HG03469 (cell line): Measurements from ENCODE around the gene SCN1A.

ENCODE experiments used
- ATAC-seq: cut with Tn5 transposase; IDR thresholded peaks from one replicate; pipeline ENCODE4 v1.9.1; 2021; ENCODE audit warnings: mild to moderate bottlenecking, moderate library complexity, moderate number of reproducible peaks; ENCODE audit not compliant: unreplicated experiment

The SCN1A gene

DNA sequence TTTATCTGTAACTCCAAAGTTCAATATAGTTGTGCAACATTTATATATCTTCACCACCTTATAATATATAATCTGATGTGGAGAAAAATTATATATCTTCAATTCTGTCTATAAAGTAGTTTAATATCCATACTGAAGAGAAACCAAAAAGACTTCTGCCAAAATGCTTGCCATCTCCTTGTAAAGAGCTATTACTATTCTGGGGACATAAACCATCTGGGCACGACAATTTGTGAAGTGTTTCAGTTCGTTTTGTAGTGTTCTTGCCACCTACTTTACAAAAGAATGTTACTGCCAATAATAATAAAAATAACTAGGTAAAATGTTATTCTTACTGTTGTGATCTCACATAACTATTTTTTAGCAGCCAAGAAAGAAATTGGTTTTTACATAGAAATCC lies 45.1 kb downstream of the SCN1A start:
- no peak for ATAC-seq

DNA sequence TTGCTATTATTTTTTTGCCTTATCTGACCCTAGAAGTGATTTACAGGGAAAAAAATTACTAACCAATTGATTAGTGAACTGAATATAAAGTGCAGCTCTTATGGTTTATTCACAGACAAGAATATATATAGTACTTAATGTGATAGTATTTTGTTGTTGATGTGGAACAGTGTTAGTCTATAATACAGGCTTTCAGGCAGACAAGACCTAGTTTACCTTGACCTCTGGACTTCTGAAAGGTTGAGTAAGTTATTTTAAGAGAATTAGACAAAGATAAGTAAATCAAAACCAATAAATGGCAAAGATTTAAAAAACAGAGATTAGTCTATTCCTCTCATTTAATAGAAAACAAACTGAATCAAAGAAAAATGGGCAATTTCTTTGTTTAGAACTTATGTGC lies 46.0 kb downstream of the SCN1A start:
- ATAC-seq, result no peak

DNA sequence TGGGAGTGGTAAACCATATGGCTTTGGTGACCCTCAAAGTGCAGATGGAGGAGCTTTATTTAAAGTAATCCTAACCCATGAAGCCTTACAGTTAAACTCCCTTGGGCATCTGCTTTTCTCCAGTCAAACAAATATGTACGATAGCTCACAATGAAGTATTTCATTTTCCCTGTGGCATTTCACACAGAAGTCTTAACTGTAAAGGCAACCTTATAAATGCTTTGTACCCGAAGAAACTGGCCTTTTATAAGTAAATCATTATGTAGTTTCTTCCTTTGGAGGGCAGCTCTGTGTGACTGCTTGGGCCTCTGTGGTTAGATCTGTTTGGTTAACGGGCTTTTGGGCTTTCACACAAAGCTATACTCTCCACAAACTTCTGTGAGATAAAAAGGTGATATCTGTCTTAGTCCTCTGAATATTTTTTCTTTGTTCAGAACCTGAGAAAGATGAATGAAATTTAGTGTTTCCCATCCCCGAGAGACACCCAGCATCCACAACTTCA lies 46.6 kb downstream of the SCN1A start:
- no peak for ATAC-seq

DNA sequence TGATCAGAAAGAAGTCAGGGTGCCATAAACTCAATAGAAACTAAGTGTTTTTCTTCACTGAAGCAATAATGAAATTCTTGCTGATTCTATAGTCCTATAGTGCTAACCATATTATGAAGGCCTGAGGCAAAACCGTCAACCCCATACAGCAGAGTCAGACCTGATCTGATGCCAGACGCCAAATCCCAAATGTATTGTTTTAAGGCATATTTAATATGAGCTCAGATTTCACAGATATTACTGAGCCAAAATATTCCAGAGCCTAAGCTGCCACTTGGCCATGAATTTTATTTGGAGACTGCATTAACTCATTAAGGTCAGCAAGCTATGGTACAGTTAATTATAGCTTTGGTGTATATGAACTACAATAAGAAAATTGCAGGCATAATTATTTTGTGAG lies 53.4 kb downstream of the SCN1A start:
- ATAC-seq, result no peak

DNA sequence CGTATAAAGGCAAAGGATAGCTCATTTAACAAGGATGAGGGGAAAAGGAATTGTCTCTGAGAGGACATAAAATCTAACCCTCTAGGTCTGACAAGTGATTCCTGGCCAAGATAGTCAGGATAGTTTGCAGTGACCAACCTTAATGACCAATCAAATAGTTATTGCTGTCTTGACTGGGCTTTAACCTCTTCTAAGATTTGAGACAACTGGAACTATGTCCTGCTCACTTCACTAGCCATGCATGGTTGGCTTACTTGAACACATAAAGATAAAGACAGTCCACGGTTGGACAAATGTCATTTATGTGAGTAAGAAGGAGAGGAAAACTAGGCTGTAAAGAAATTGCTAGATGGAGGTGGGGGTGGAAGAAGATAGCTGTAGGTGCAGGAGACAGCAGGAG lies 53.8 kb downstream of the SCN1A start:
- no peak for ATAC-seq

DNA sequence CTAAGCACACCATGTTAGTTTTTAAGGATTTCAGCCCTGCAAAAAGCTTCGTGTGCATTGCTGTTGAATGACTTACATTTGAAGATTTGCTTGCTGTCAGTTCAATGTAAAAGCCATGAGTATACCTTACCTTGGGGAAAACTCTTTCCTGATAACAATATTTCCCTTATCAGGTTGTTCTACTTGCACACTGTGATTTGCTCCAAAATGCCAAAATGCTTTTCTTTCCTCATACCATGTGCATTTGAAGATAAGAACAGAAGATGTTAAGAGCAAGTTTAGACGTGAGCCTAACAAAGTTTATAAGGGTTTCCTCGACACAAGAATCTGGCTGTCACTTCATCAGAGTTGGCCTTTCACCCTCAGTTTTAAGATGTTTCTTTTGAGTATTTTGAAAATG lies 57.6 kb downstream of the SCN1A start:
- no peak for ATAC-seq

DNA sequence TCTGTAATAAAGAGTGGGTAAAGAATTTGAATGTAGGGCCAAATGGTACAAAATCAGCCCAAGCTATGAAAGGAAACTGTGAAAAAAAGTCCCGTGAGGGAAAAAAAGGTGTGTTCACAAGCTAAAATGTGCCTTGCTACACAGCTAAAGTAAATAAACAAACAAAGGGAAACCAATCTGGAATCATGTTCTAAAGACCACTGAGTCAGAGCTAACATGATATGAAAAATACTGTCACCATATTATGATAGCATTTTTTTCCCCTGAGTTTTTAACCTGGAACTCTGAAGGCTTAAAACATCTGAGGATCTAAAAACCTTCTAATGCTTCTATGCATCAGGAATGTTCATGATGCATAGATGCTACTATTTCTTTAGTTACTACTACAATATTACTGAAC lies 58.8 kb downstream of the SCN1A start:
- no peak for ATAC-seq

DNA sequence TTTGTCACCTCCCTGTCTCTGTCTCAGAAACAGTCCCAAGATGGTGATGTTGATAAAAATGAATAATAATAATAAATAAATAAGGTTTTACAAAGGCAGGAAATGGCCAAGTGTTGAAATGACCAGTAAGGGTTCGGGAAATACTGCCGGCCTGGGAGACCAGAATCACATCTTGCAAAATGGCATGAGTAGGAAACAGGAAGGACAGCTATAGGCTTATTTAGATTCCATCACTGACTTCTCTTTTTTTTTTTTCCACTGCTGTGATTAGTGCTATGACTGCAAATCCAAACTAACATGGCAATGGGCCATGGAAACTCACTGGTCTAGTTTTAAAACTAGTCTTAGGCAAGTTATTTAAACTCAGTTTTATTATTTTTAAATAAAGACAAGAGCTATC lies 60.6 kb downstream of the SCN1A start:
- no peak for ATAC-seq

DNA sequence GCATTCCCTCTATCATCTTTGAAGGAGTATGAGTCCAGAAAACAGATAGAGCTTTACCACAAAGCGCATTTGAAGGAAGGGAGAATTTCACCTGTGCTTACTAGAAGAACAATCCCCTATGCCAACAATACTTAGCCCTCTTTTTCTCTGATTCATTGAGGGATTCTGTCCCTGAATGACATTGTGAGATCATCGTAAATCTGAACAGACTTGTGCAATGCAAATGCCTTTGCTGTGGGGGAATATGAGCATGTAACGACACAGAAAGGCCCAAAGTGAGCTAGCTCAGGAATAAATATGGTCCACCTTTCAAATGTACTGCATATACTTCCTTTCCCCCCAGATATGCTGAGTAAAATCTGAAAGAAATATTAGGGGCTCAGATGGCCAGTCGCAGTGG lies 67.6 kb downstream of the SCN1A start:
- no peak for ATAC-seq

DNA sequence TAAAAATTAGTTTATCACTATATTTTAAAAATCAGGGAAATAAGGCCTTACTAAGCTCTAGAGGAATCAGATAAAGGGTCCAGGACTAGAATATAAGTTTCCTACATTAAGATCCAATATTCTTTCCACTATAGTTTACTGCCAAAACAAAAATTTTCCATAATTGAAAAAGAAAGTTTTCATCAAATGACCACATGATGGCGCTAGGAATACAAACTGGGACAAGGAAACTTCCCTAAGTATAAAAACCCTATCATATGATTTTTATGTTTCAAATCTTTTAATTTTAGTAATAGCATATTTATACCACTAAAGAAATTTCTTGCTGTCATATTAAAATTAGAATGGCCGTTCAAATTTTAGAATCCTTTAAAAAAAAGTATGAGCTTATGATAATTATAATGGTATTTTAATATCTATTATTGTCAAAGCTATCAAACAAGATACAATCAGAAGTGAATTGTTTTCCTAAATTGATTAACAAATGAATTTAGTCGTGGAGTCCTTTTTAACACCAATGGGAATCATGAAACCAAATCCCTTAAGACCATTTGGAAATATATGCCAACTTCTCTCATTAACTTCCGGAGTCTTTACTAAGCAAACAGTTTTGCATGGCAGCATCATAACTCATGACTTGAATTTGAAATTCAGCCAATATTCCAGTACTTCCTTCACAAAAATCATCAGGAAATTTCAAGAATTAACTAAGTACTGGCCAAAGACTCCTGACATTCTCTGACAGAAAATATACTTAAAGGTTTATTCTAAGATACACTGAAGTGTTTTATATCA lies 70.3 kb downstream of the SCN1A start:
- no peak for ATAC-seq

DNA sequence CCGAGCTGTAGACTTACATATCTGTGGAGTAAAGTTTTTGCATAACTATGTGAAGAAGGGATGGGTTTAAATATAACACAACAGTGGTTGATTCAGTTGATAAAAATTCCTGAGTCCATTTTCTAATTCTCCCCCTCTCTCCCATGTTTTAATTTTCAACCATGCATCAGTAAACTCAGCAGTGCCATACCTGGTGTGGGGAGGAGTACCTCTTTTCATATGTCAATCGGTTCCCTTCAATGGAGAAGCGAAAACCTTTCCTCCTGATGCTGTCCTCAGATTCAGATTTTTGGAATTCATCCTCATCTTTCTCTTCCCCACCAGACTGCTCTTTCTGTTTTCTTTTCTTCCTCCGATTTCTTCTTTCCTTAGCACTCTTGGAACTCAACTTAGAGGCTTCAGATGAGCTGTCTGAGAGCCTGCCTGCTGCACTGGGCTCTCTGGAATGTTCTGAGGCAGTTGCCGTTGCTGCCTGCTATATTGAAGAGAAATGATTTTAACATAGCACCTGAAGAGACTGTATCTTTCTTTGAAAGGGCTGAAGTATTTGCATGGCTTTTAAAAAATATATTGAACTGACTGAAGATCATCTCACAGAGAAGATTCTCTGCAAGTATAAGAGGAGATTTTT lies 82.9 kb downstream of the SCN1A start:
- ATAC-seq, result no peak

DNA sequence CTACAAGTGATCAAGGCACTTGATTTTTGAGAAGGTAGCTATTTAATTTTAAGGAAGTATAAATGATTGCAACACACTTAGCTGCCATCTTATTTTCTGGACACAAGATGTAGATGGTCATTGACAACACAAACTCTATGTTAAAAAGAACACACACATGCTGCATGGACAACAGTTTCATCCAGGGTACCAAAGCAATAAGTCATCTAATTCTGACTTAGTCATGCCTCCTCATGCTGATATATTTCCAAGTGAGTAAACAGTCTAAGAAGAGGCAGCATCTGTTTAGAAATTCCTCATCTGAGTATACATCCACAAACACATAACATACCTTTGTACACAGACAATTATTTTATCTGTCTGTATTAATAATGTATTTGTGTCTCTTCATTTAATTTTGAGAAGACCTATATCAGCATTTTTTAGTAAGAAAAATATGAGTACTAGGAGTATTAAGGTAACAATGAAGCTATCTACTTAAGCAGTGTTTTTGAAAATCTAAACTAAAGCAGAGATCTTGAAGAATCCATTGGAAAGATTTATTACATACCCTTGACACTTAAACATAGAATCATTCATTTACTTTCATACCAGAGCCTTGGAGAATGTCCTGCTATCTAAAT lies 84.9 kb downstream of the SCN1A start:
- no peak for ATAC-seq

DNA sequence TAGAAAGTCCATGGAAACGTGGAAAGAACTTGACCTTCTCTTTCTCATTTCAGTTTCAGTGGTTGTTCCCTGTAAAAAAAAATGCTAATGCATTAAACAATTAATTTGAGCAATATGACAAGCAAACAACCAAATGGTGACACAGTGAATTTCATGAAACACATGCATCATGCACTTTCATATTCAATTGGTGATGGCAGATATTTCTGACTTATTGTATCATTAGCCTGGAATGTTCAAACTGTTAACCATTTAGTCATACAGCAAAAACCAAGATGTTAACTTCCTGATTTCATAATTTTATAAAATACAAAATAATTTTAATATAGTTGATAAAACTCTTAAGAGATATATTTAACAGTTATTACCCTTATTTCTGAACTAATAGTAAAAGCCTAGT lies 85.5 kb downstream of the SCN1A start:
- no peak for ATAC-seq

DNA sequence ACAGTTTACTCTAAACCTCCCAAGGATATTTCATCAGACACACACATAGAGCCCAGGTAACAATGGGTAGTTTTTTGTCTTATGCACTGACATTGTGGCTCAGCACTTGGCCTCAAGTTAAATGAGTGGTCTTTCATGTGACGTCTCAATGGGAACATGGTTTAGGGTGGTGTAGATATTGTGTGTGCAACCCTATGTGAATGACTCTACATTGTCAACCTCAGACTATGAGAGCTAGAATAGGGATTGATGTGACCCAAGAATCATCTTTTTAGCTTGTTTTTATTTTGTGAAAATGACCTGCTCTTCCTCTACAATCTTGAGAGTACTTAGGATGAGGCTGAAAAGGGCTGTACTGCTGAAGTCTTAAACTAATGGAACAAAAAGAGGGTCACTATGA lies 86.2 kb downstream of the SCN1A start:
- no peak for ATAC-seq

DNA sequence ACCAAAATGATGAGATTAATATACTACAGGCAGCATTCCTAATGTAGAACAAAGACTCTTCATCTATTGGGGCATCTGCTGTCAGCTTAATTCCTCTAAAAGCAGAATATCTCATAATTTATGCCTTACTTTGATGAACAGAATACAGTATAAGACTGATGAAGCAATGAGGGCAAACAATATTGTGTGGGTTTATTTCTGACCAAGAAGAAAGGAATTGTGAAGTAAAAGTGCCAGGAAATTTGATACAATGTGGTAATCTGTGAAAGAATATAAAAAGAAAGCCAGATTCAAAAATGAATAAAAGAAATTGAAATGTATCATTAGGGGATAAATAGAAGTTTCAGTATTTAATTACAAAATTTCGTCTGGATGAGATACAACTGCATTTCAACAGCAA lies 95.5 kb downstream of the SCN1A start:
- ATAC-seq, result no peak

DNA sequence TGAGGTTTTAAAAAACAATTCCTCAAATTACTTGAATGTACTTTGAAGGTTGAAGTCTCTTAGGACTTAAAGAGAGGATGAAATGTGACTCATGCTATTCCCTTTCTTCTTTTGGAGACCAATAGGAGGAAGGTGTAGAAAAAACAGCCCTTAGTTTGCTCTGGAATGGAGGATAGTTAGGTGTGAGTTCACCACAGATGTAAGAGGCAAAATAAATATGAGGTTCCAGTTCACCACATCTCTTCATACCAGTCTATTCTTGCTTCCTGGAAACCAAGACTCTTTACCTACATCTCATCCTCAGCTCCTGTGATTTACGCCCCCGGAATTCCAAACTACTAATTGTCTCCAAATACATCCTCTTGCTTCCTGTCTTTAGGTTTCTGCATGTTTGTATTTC lies 96.8 kb downstream of the SCN1A start:
- ATAC-seq, result no peak

DNA sequence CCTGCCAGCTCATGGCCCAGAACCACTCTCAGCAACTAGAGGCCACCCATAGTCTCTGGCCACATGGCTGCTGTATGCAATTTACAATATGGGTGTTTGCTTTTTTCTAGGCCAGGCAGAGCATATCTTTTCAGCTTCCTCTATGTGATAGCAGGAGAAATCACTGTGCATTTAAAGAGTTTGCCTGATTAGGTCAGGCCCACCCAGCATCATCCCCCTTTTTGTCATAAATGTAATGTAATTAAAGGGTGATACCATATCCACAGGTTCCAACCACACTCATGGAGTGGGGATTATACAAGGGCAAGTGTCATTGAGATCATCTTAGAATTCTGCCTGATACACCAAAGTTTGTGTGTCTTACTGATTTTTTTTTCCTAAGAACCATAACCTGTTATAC lies 102.5 kb downstream of the SCN1A start:
- no peak for ATAC-seq

DNA sequence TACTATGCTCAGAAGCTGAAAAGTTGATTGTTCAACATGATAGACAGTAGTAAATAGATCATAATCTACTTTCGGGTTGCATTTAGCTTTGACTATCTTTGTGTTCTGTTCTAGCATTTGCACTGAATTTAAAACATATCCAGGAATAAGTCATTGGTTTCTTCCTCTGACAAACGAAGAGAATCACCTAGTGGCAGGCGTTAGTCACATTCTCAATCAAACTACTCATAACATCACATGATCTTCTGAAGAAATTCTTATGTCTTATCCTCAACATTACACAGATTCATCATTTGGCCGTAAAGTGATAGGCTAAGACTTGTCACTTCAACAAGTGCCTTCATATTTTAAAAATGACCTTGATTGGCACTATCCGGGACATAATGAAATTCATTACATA lies 110.6 kb downstream of the SCN1A start:
- ATAC-seq, result no peak

DNA sequence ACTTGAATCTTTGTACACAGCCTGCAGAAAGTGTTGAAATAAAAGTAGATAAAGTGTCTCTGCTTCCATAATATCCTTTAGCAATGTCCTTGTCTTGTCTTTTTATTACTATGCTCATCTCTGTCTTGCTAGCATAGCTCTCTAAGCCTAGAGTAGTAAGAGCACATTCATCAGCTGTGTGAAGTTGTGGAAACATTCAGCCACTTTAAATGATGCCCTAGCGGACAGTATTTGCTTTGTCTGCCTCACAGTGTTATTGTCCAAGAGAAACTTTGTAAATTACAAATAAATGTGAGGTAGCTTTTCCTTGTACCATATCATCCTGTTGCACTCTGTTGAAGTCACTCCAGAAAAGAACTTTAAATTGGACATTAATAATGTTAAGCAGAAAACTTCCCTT lies 113.9 kb downstream of the SCN1A start:
- no peak for ATAC-seq

DNA sequence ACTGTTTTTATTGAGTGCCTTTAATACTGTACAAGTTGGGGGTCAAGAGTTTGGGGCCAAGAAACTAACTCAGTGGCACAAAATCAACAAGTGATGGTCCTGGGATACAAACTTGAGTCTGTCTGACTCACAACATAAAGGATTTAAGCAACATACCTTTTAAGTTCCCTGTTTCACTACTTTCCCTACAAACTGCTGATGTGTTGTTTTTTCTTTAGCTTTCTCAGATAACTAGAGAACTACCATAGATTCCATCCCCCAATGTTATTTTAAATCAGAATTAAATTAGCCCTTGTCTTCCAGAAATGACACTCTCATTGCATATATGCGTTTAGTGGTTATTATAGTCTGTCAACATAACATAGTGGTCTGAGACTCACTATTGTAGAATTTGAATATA lies 116.2 kb downstream of the SCN1A start:
- ATAC-seq, result no peak

DNA sequence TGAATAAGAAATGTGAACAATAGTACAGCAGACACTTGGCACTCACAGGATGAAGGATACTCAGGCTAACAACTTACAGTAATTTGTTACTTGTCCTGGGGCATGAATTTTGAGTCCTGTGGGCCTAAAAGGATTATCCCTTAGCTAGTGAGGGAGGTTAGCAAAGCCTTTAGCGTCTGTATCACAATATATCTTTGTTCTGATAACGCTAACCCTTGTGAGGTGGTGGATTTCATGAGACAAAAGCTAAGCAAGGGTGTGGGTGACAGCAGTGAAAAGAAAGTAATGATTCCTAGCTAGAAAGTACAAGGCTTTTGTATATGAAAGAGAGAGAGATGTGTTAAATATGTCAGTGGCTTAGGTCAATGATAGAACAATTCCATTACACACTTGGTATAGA lies 127.4 kb downstream of the SCN1A start:
- no peak for ATAC-seq

DNA sequence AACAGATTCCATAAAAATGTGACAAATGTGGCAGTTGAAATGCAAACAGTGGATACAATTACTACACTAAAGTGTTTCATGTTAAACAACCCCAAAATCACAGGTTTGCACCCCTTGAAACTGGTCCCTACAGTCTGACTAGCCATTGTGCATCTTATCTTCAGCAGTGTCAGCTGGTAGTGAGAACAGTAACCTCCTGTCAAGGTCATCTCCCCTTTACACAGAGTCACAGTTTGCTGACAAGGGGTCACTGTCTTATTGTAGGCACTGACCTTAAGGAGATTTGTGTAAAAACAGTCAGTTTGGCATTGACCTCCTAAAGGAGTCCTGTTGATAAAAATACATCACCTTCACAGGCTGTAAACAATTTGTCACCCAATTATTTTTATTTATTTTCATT lies 137.0 kb downstream of the SCN1A start:
- ATAC-seq, result no peak
